Astrocyte of the spinal cord (primary cell): ENCODE measurements around the gene TENM4.

ENCODE experiments used
- DNase-seq: peaks from one replicate; pipeline ENCODE4 v3.0.0; 2011; ENCODE audit warnings: low read depth, low spot score
- H3K4me3 ChIP-seq: 2 replicates; pipeline ENCODE4 v1.5.1; 2011; ENCODE audit warnings: low read depth, mild to moderate bottlenecking, low read length, moderate library complexity
- in situ Hi-C: cut with HindIII; loops from 2 replicates; pipeline ENCODE4 v1.10.0; 2017; ENCODE audit warnings: low sequenced_read_pairs
- TF ChIP-seq, protein P1 (sequence below): IDR thresholded peaks from 2 replicates; pipeline ENCODE4 v1.5.1; 2012; ENCODE audit warnings: low read depth, mild to moderate bottlenecking, low read length, inconsistent platforms

Gene TENM4

GRCh38 chr11:78653294-78653909 is 787.4 kb downstream of the TENM4 start:
- H3K4me3 ChIP-seq, result no peak overlapping the region
- DNase-seq, result no peak
- in situ Hi-C loops, result no loop called here
- TF ChIP-seq, protein P1, sequence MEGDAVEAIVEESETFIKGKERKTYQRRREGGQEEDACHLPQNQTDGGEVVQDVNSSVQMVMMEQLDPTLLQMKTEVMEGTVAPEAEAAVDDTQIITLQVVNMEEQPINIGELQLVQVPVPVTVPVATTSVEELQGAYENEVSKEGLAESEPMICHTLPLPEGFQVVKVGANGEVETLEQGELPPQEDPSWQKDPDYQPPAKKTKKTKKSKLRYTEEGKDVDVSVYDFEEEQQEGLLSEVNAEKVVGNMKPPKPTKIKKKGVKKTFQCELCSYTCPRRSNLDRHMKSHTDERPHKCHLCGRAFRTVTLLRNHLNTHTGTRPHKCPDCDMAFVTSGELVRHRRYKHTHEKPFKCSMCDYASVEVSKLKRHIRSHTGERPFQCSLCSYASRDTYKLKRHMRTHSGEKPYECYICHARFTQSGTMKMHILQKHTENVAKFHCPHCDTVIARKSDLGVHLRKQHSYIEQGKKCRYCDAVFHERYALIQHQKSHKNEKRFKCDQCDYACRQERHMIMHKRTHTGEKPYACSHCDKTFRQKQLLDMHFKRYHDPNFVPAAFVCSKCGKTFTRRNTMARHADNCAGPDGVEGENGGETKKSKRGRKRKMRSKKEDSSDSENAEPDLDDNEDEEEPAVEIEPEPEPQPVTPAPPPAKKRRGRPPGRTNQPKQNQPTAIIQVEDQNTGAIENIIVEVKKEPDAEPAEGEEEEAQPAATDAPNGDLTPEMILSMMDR, result no peak

- DNase-seq, result no peak
- TF ChIP-seq, protein P1, result no peak
- in situ Hi-C loops, result no loop called here
- H3K4me3 ChIP-seq, result no peak overlapping the region
These were observed 788.0 kb downstream of the TENM4 start for GRCh38 chr11:78652843-78653239.

DNA sequence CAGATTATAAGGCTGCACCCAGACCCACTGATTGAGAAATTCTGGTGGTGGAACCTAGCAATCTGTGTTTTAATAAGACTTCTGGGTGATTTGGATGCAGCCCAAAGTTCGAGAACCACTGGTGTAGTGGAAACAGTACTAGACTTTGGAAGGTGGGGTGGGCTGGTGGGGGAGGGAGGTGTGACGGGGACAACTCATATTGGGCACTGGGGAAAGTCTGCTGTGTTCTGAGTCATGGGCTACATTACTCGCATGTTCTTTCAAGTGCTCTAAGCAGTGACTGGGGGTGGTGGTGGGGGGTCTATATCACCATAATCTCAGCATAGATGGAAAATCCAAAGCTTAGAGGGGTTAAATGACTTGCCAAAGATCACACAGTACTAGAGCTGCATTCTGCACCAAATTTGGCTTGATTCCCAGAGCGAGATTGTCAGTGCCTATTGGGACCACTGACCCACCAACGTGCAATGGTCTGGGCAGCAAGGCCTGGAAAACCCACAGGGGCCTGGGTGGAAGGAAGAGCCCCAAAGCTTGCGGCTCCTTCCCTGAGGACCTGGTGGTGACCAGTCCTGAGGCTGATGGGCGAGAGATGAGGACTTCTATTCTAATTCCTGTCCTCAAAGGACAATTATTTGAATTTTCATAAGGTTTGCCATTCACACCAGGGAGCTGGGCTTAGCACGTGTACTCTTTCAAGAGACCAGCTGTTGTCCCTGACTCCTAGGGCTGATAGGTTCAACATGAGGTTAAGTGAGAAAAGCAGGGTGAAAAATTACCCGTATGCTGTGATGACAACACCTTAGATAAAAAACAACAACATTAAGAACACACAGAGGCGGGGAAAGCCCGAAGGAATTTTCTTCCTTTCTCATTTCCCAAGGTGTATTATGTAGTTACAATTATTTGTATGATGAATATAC is 788.6 kb downstream of the TENM4 start:
- no peak overlapping the region for H3K4me3 ChIP-seq
- TF ChIP-seq, protein P1, result no peak
- no peak for DNase-seq
- in situ Hi-C loops, result no loop called here

GRCh38 chr11:78651136-78651775 is 789.6 kb downstream of the TENM4 start:
- TF ChIP-seq, protein P1, result no peak
- in situ Hi-C loops, result no loop called here
- H3K4me3 ChIP-seq, result no peak overlapping the region
- DNase-seq, result no peak

GRCh38 chr11:78649361-78650215 is 791.2 kb downstream of the TENM4 start:
- in situ Hi-C loops, result no loop called here
- no peak overlapping the region for H3K4me3 ChIP-seq
- no peak for DNase-seq
- TF ChIP-seq, protein P1, result no peak
